Thyroid gland (tissue), 4 donors: Measurements from ENCODE around the gene C1QB. TPM values are rescaled to one million over a fixed set of nuclear protein-coding genes. Genes with fewer than 3 reads are reported as not detected.

Experiments used
- DNase-seq, 2 donors: peaks; one replicate each; pipeline ENCODE4 v3.0.0-alpha.2; 2019
- H3K27ac ChIP-seq, 3 donors: fragments of 200-600 bp; sonication (generic); 1 replicate in 2 of 3; 2 replicates in 1 of 3; pipeline ENCODE4 v1.5.1; 2016 to 2019; ENCODE audit warnings: mild to moderate bottlenecking in 1 of 3, moderate library complexity in 1 of 3
- H3K27me3 ChIP-seq: fragments of 200-600 bp; sonication (generic); one replicate; pipeline ENCODE4 v1.5.1; 2019
- H3K36me3 ChIP-seq, 2 donors: fragments of 200-600 bp; sonication (generic); one replicate each; pipeline ENCODE4 v1.5.1; 2016 to 2019
- H3K4me1 ChIP-seq, 2 donors: fragments of 200-600 bp; sonication (generic); one replicate each; pipeline ENCODE4 v1.5.1; 2017 to 2019
- H3K4me3 ChIP-seq, 3 donors: fragments of 200-600 bp; sonication (generic); replicated peaks in 1 of 3; 1 replicate in 2 of 3; 2 replicates in 1 of 3; pipeline ENCODE4 v1.5.1; 2016; ENCODE audit warnings: mild to moderate bottlenecking in 1 of 3
- H3K9me3 ChIP-seq: fragments of 200-600 bp; sonication (generic); one replicate; pipeline ENCODE4 v1.5.1; 2017
- CTCF ChIP-seq, 6 experiments: fragments of 200-600 bp in 3 of 6; fragments of 450-650 bp in 3 of 6; sonication (generic) in 3 of 6; IDR thresholded peaks; one replicate each; pipeline ENCODE4 v1.5.1; 2016 to 2019; ENCODE audit warnings: antibody characterized with exemption in 6 of 6, mild to moderate bottlenecking in 2 of 6, inconsistent platforms in 1 of 6, moderate library complexity in 1 of 6
- POLR2A ChIP-seq, 2 donors: fragments of 450-650 bp; IDR thresholded peaks; one replicate each; pipeline ENCODE4 v1.6.1; 2017; ENCODE audit warnings: antibody characterized with exemption in 2 of 2, mild to moderate bottlenecking in 2 of 2, moderate library complexity in 1 of 2
- WGBS, 2 donors: methylation state at CpG; one replicate each; pipeline ENCODE4 v1.1.5; 2017; 5-methylcytosine and 5-hydroxymethylcytosine counted together
- intact Hi-C: fragments of 100-400 bp; cut with DNase I; formaldehyde crosslinking; loops from one replicate; pipeline ENCODE4 v1.15.1; 2023
- total RNA-seq, 4 donors: library from RNA; depleted of rRNA; stranded (reverse); fragments of >200 nt; gene quantifications; one replicate each; pipeline ENCODE4 v1.2.3, GENCODE V29; 2016

Gene C1QB
- total RNA-seq, 4 donors from 2014 or later, result 83.4 to 258 (median 146) TPM

DNA sequence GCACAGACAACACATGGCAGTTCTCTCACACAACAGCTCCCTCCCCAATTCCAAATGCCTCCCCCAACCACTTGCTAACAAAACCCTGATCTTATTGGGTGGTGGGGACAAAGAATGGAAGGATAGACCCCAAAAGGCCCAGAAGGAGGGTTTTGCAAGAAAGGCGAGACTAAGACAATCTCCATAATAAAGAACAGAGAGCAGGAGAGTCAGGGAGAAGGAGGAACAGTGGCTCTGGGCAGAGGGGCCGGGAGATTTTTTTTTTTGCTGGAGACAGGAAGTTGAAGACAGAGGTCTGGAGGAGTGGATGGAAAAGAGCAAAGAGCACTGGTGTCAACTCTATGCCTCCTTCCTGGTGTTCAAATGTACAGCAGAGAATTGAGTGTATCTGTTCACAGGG is 23.1 kb upstream of the C1QB start:
- Histone ChIP-seq H3K4me3 (no peak overlapping the region), H3K4me1 (no peaks in the 10 kb centered on the region), H3K27ac (no peak overlapping the region), H3K9me3 (no peaks in the 10 kb centered on the region), H3K27me3 (no peaks in the 10 kb centered on the region), H3K36me3 (no peaks in the 10 kb centered on the region)
- intact Hi-C loops, result no loop called here
- 55 to 60% methylated on average over 2 of the region's 2 CpGs for WGBS, 2 donors
- TF ChIP-seq POLR2A (IDR thresholded peaks at IDR 0.05) (no peak), CTCF (IDR thresholded peaks at IDR 0.05) (no peak)
- DNase-seq, result no peak

DNA sequence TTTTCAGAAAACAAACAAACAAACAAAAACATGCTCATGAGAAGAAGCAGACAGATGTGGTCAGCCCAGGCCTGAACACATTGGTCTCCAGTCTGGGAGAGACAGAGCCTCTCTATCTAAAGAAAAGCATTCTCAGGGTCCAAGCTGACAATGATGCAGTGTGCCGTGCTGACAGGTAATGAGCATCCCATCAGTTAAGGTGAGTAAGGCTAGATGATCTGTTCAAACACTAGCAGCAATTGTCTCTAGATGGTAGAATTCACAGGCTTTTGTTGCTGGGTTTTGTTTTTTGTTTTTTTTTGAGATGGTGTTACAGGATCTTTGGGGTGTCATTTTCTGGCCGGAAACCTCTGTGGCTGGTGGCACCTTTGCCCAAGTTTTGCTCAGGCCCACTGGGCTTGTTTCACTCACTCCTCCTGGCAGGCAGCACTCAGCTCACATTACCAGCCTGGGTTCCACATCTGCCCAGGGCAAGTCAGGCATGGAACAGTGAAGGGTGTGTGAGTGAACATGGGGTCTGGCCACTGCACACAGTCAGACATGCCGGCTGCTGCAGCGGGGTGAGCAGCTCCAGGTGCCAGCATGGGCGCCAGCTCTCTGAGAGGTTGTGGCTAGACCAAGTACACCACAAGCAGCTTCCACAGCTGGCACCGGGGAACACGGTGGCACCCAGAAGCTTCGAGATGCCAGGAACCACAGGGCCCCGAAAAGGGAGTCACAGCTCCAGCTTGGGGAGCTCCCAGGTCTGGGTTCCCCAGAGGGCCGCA is 19.2 kb upstream of the C1QB start:
- WGBS, 2 donors, result 81 to 95% methylated on average over 6 to 10 of the region's 10 CpGs
- H3K9me3 ChIP-seq, result no peaks in the 10 kb centered on the region
- DNase-seq, result no peak
- H3K27me3 ChIP-seq, result no peaks in the 10 kb centered on the region
- intact Hi-C loops, result no loop called here
- TF ChIP-seq POLR2A (IDR thresholded peaks at IDR 0.05) (no peak), CTCF (IDR thresholded peaks at IDR 0.05) (no peak)
- H3K36me3 ChIP-seq, result no peaks in the 10 kb centered on the region
- H3K4me1 ChIP-seq, result no peaks in the 10 kb centered on the region
- H3K27ac ChIP-seq, result no peak overlapping the region
- H3K4me3 ChIP-seq, result no peak overlapping the region

GRCh38 chr1:22635436-22635835 is 17.6 kb upstream of the C1QB start:
- no peaks in the 10 kb centered on the region for H3K27me3 ChIP-seq
- no peaks in the 10 kb centered on the region for H3K9me3 ChIP-seq
- no peak overlapping the region for H3K4me3 ChIP-seq
- 68 to 75% methylated on average over 6 of the region's 7 CpGs for WGBS, 2 donors
- no peaks in the 10 kb centered on the region for H3K36me3 ChIP-seq
- DNase-seq, result no peak
- TF ChIP-seq CTCF (IDR thresholded peaks at IDR 0.05) (no peak), POLR2A (IDR thresholded peaks at IDR 0.05) (no peak)
- intact Hi-C loops, result no loop called here
- no peaks in the 10 kb centered on the region for H3K4me1 ChIP-seq
- no peak overlapping the region for H3K27ac ChIP-seq

- no peak within 1 kb of the TSS for H3K4me3 ChIP-seq
- H3K36me3 ChIP-seq, result no peaks in the 10 kb centered on the region
- TF ChIP-seq POLR2A (IDR thresholded peaks at IDR 0.05), result no peak
- no peak for TF ChIP-seq CTCF (IDR thresholded peaks at IDR 0.05)
- no peaks in the 10 kb centered on the region for H3K9me3 ChIP-seq
- no peak within 1 kb of the TSS for H3K27ac ChIP-seq
- H3K27me3 ChIP-seq, result no peaks in the 10 kb centered on the region
- 50 to 78% methylated on average over 5 of the region's 5 CpGs for WGBS, 2 donors
- DNase-seq, result no peak
- intact Hi-C loops, result no loop called here
- H3K4me1 ChIP-seq, result no peaks in the 10 kb centered on the region
These were observed 16.7 kb upstream of the C1QB start, which contains the start of gene C1QA for GRCh38 chr1:22636353-22636752. Gene C1QA, plus strand, starts transcription at chr1:22636628. Its CDS starts 989 bp downstream, at chr1:22637617.

- Histone ChIP-seq H3K4me3 (no peak overlapping the region), H3K36me3 (no peaks in the 10 kb centered on the region), H3K27ac (no peak overlapping the region), H3K9me3 (no peaks in the 10 kb centered on the region), H3K4me1 (peaks cover 0 to 4% of the 10 kb centered on the region in 2 donors), H3K27me3 (no peaks in the 10 kb centered on the region)
- 77 to 78% methylated on average over 6 of the region's 6 CpGs for WGBS, 2 donors
- intact Hi-C loops, result no loop called here
- TF ChIP-seq POLR2A (IDR thresholded peaks at IDR 0.05) (no peak), CTCF (IDR thresholded peaks at IDR 0.05) (no peak)
- no peak for DNase-seq
These were observed 16.1 kb upstream of the C1QB start for GRCh38 chr1:22636927-22637326.
